CD4-positive, alpha-beta T cell treated with Interleukin-1 beta for 1 hour (primary cell): ENCODE results near the gene TENT5A.

Experiments
- DNase-seq, 2 donors: peaks; one replicate each; pipeline ENCODE4 v3.0.0-alpha.2; 2020 to 2022

The TENT5A gene

DNA sequence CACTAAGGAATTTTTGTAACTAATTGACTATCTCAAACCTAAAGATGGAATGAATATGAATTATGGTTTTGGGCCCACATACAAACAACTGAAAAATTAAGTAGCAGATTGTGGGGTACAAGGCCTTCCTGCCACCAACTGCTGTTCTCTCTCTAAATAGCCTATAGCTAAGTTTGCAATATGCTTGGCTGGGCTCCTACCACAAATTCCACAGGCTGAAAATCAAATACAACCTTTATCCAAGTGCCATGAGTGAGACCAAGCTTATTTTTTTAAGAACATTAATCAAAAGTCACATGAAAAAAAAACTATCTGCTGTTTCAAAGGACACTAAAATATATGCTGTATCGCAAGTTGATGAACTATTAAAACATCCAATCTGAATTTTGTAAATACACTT, 52.1 kb downstream of the TENT5A start:
- DNase-seq, result no peak

DNA sequence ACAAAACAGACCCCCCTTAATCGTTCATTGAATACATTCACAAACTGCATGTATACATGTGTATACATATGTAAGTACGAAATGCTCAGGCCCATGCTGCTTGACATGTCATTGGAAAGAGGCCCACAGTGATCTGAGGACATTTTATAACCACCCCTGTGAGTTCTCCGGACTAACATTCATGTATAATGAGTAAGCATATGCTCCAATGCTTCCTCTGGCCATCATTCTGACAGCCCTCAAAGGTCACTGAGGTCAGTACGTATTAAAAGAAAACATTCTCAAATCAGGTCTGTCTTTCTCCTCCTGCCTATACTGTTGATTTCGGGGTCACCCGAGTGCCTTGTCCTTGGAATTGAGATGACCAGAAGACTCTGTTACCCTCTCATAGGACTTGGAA, 54.9 kb downstream of the TENT5A start:
- no peak for DNase-seq

DNA sequence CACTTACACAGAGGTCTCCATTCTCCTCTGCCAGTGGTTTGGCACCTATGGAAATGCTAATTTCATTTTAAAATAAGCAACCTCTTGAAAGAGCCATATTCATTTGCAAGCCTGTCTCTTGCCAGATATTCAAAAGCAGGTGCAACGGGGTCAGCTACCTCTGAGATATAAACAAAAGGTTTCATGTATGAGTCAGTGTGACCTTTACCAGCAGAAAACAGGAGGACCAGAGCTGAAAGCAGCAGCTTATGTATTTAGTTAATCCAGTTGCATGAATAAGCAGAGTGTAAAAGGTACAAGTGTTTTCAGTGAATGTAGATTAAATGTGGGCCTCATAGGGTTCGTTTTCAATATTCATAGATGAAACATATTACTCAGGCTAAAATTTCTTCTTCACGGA, 56.0 kb downstream of the TENT5A start:
- DNase-seq, result no peak
